T-cell (primary cell): Measurements from ENCODE around the gene ZNF672. TPM values are rescaled to one million over a fixed set of nuclear protein-coding genes. Genes with fewer than 3 reads are reported as not detected.

Experiments used
- ATAC-seq, 4 experiments: fragments of 200-7000 bp in 3 of 4; fragments of 150-1000 bp in 1 of 4; cut with Tn5 transposase; replicated peaks in 1 of 4; 1 replicate in 3 of 4; 2 replicates in 1 of 4; pipeline ENCODE4 v1.10.0; 2021; ENCODE audit warnings: moderate library complexity in 3 of 4, mild to moderate bottlenecking in 2 of 4, moderate number of reproducible peaks in 1 of 4
- CTCF ChIA-PET, 2 donors: fragments of 300-600 bp; sonication (Branson Sonifier 250); formaldehyde crosslinking; loops; one replicate each; lab custom pipeline; 2022; ENCODE audit warnings: antibody characterized with exemption in 2 of 2; lab: Charles Lee
- POLR2A ChIA-PET, 2 donors: fragments of 300-600 bp; sonication (Branson Sonifier 250); formaldehyde crosslinking; loops; one replicate each; lab custom pipeline; 2022; ENCODE audit warnings: antibody characterized with exemption in 2 of 2; lab: Charles Lee
- DNase-seq, 35 experiments: peaks; one replicate each; pipeline versions ENCODE4 v3.0.0 to v3.0.0-alpha.2; 2013 to 2023
- H3K27ac ChIP-seq: one replicate; pipeline ENCODE4 v1.5.1; 2013; ENCODE audit warnings: low read length
- H3K27me3 ChIP-seq, 2 experiments: replicated peaks in 1 of 2; 1 replicate in 1 of 2; 2 replicates in 1 of 2; pipeline versions ENCODE4 v1.6.1 to v1.7.0; 2013; ENCODE audit warnings: low read length in 1 of 2, mixed read lengths in 1 of 2; ENCODE audit not compliant: control insufficient read depth in 2 of 2, insufficient read depth in 2 of 2; ENCODE audit errors: extremely low read depth in 1 of 2
- H3K36me3 ChIP-seq, 2 donors: 1 replicate in 1 of 2; 2 replicates in 1 of 2; pipeline versions ENCODE4 v1.6.1 to v1.7.0; 2013; ENCODE audit warnings: low read length in 1 of 2; ENCODE audit not compliant: control insufficient read depth in 2 of 2, insufficient read depth in 1 of 2; ENCODE audit errors: extremely low read depth in 1 of 2
- H3K4me1 ChIP-seq, 2 experiments: 1 replicate in 1 of 2; 2 replicates in 1 of 2; pipeline versions ENCODE4 v1.6.1 to v1.7.0; 2013; ENCODE audit warnings: low read length in 2 of 2, mixed read lengths in 1 of 2; ENCODE audit not compliant: insufficient read depth in 2 of 2, control insufficient read depth in 1 of 2; ENCODE audit errors: extremely low read depth in 1 of 2
- H3K4me3 ChIP-seq, 2 donors: 1 replicate in 1 of 2; 2 replicates in 1 of 2; pipeline versions ENCODE4 v1.5.1 to v1.7.0; 2013; ENCODE audit warnings: mild to moderate bottlenecking in 2 of 2, low read length in 1 of 2, moderate library complexity in 1 of 2; ENCODE audit not compliant: control insufficient read depth in 1 of 2; ENCODE audit errors: extremely low read depth in 1 of 2
- H3K9me3 ChIP-seq: 2 replicates; pipeline ENCODE4 v1.7.0; 2013
- H3K27ac Mint-ChIP-seq, 2 donors: one replicate each; pipeline ENCODE4 v1.8.0; 2020 to 2021; ENCODE audit warnings: mild to moderate bottlenecking in 2 of 2, mixed read lengths in 2 of 2
- H3K27me3 Mint-ChIP-seq, 2 donors: one replicate each; pipeline ENCODE4 v1.8.0; 2021 to 2022; ENCODE audit warnings: mixed read lengths in 2 of 2
- H3K36me3 Mint-ChIP-seq: one replicate; pipeline ENCODE4 v1.8.0; 2021; ENCODE audit warnings: mixed read lengths
- H3K4me1 Mint-ChIP-seq, 3 donors: one replicate each; pipeline ENCODE4 v1.8.0; 2020 to 2022; ENCODE audit warnings: mixed read lengths in 3 of 3, mild to moderate bottlenecking in 1 of 3
- H3K4me3 Mint-ChIP-seq, 3 donors: one replicate each; pipeline ENCODE4 v1.8.0; 2020 to 2022; ENCODE audit warnings: mild to moderate bottlenecking in 3 of 3, mixed read lengths in 3 of 3, moderate library complexity in 3 of 3
- H3K9me3 Mint-ChIP-seq, 3 donors: one replicate each; pipeline ENCODE4 v1.8.0; 2020 to 2022; ENCODE audit warnings: mixed read lengths in 3 of 3
- WGBS: methylation state at CpG from one replicate; pipeline ENCODE4 v1.1.5; 2013; ENCODE audit warnings: missing lambda C conversion rate; ENCODE audit not compliant: insufficient coverage; 5-methylcytosine and 5-hydroxymethylcytosine counted together
- total RNA-seq, 35 experiments: library from RNA in 6 of 35; stranded (reverse) in 6 of 35; fragments of 120-200 nt in 1 of 35; gene quantifications; one replicate each; pipeline versions ENCODE4 v1.2.1 to v1.2.4 and lab custom pipeline; 2013 to 2026

The ZNF672 gene
- total RNA-seq, 5 donors from 2014 or later (not counting 1 experiment from before 2014, with no cell fraction given): 27.7 to 46.7 (median 42.1) TPM

DNA sequence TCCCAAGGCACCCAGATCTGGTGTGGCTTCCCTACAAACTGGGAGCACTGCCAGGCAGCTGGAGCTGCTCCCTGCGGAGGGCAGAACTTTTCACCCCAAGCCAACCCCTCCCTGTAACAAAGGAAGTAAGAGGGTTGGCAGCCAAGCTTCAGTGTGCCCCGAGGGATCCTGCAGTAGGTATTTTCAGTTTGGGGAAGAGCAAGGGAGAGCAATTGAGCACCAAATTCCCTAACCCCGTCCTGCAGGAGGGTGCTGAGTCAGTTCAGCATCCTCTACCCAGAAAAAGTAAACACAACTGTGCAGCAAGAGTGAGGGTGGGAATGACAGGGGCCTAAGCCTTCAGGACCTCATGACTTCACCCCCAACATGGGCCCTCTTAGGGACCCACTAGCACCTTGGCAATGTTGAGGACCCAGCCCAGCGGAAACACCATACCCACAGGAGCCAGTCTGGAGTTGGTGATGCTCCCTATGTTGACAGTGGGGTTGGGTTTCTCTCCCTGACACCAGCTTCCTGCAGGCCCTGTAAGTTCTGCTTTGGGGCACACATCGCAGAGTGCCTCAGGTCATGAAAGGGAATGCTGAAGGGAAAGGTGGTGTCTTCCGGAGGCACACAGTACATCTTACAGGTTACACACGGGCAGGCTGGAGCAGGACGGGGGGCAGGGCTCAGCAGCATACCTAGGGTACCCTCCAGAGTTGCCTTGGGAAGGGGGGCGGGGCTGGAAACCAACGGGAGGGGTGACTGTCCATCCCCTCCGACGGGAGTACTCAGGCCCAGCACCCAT, 27.1 kb upstream of the ZNF672 start:
- Histone ChIP-seq H3K4me3 (no peak overlapping the region), H3K27ac (no peak overlapping the region), H3K4me1 (peaks cover 4 to 10% of the 10 kb centered on the region in 2 experiments), H3K27me3 (no peaks in the 10 kb centered on the region), H3K9me3 (no peaks in the 10 kb centered on the region), H3K36me3 (peaks cover 18 to 53% of the 10 kb centered on the region in 2 donors)
- POLR2A ChIA-PET: no interaction called here
- 96% methylated on average over 4 of the region's 12 CpGs for WGBS
- Mint-ChIP-seq H3K27ac (no peak overlapping the region), H3K27me3 (no peaks in the 10 kb centered on the region), H3K4me3 (no peak overlapping the region), H3K4me1 (peaks cover 6 to 16% (median 14%) of the 10 kb centered on the region in 3 donors), H3K36me3 (peaks cover 37% of the 10 kb centered on the region), H3K9me3 (no peaks in the 10 kb centered on the region)
- ATAC-seq (no peak), DNase-seq (no peak)
- CTCF ChIA-PET: no interaction called here

DNA sequence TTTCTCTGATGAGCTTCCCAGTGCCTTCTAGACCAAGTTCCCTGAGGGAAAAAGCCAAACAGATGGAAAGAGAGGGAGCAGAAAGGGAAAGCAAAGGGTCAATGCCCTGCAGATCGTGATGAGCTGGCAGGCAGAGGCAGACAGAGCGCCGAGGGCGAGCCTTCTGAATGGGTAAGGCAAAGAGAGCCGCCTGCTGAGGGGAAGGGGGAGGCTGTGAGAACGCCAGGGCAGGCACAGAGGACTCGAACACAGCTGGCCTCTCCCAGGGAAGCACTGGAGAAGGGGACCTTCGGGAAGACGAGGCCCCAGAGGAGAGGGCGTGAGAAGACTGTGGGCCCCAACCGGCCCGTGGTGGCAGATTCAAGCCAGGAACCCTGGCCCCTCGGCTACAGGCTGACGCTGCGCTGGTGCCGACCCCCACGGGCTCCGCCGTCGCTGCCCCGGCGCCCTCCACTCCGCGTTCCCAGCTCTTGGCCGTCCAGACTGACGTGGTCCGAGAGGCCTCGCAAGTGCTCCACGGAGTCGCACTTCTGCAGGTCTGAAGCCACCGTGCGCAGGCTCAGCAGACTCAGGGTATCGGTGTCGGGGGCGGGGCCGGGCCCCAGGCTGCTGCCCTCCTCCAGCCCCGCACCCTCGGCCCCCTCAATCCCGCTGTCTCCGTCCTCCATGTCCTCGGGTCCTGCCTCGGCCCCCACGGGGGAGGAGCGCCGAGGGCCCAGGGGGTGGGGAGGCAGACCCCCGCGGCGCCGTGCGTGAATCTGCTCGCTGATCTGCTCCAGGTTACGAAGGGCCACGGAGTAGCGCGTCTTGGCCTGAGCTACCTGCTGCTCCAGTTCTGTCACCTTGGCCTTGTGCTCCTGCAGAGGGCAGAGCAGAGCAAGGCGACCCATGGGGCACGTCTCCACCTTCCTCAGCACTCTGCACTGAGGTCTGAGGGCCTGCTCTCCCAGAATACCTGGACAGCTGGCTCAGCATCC, 26.2 kb upstream of the ZNF672 start:
- Histone ChIP-seq H3K27me3 (no peaks in the 10 kb centered on the region), H3K4me1 (peaks cover 10 to 18% of the 10 kb centered on the region in 2 experiments), H3K4me3 (no peak overlapping the region), H3K27ac (no peak overlapping the region), H3K9me3 (no peaks in the 10 kb centered on the region), H3K36me3 (peaks cover 18 to 62% of the 10 kb centered on the region in 2 donors)
- H3K4me1 Mint-ChIP-seq: peaks cover 15 to 23% (median 19%) of the 10 kb centered on the region in 3 donors
- no peak overlapping the region for H3K4me3 Mint-ChIP-seq
- H3K9me3 Mint-ChIP-seq: no peaks in the 10 kb centered on the region
- H3K27me3 Mint-ChIP-seq: no peaks in the 10 kb centered on the region
- ATAC-seq (peak in 1 of 4 experiments; percentile 40), DNase-seq (no peak)
- no peak overlapping the region for H3K27ac Mint-ChIP-seq
- ChIA-PET POLR2A (no interaction called here), CTCF (no interaction called here)
- peaks cover 40% of the 10 kb centered on the region for H3K36me3 Mint-ChIP-seq
- 97% methylated on average over 56 of the region's 57 CpGs for WGBS

DNA sequence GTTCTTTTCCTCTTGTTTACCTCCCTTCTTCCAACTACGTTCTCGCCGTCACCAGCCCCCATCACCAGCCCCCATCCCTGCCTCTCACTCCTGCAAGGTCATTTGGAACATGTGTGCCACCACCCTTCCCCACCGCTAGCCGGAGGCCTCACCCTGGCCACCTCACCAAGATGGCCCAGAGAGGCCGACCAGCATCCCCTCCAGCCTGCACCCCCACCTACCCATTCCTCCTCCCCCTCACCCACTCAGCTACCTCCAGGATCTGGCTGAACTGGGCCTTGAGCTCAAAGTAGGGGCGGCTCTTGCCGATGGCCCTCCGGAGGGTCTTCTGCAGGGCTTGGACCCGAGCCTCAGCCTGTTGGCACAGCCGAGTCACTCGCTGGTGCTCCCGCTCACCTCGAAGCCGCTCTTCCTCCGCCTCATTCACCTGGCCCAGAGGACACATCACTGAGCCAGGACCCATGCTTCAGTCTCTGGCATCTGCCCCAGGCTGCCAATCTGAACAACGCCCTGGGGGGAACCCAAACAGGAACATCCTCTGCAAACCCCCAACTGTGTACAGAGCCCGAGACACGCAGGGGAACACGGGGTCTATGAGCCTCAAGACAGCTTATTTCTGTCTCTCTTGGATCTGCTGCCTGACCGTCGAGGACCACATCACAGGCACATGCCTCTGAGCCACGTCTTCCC, 25.1 kb upstream of the ZNF672 start:
- ChIA-PET CTCF (no interaction called here), POLR2A (interaction anchor here in 1 of 2 donors (0.7 kb wide), 1 partner anchor 25 kb away, joined by 3 read pairs; the partner anchor contains the start of gene ZNF672)
- Mint-ChIP-seq H3K4me1 (peaks cover 25 to 26% (median 26%) of the 10 kb centered on the region in 3 donors), H3K27me3 (no peaks in the 10 kb centered on the region), H3K36me3 (peaks cover 44% of the 10 kb centered on the region), H3K27ac (peak overlapping the region in 1 of 2 donors; percentile 64), H3K4me3 (no peak overlapping the region), H3K9me3 (no peaks in the 10 kb centered on the region)
- Histone ChIP-seq H3K4me3 (no peak overlapping the region), H3K27ac (no peak overlapping the region), H3K27me3 (no peaks in the 10 kb centered on the region), H3K4me1 (peaks cover 18 to 24% of the 10 kb centered on the region in 2 experiments), H3K9me3 (no peaks in the 10 kb centered on the region), H3K36me3 (peaks cover 18 to 67% of the 10 kb centered on the region in 2 donors)
- WGBS: 95% methylated on average over 23 of the region's 23 CpGs
- DNase-seq: no peak
- ATAC-seq: no peak

DNA sequence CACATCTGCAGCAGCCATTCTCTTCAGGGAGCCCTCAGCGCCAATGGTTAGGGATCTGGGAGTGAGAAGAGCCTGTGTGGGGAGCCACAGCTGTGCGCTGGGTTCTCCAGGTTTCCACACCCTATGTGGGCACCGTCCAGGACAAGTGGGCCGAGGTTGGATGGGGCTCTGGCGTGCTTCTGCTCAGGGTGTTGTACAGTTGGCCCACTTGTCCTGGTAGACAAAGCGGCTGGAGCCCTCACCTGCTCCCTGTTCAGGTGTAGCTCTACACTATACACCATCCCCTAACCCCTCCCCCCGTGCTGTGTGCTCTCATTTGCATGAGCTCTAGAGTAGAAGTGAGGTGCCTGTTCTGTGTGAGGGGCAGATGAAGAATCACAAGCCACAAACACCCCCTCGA, 24.5 kb upstream of the ZNF672 start:
- ChIA-PET POLR2A (no interaction called here), CTCF (no interaction called here)
- peaks cover 18 to 67% of the 10 kb centered on the region in 2 donors for H3K36me3 ChIP-seq
- no peak overlapping the region for H3K4me3 ChIP-seq
- Mint-ChIP-seq H3K36me3 (peaks cover 44% of the 10 kb centered on the region), H3K27ac (no peak overlapping the region), H3K9me3 (no peaks in the 10 kb centered on the region), H3K4me3 (no peak overlapping the region), H3K4me1 (peaks cover 31 to 33% (median 32%) of the 10 kb centered on the region in 3 donors), H3K27me3 (no peaks in the 10 kb centered on the region)
- H3K27ac ChIP-seq: no peak overlapping the region
- peaks cover 20 to 30% of the 10 kb centered on the region in 2 experiments for H3K4me1 ChIP-seq
- 92% methylated on average over 4 of the region's 8 CpGs for WGBS
- H3K27me3 ChIP-seq: no peaks in the 10 kb centered on the region
- ATAC-seq: no peak
- DNase-seq: no peak
- no peaks in the 10 kb centered on the region for H3K9me3 ChIP-seq

DNA sequence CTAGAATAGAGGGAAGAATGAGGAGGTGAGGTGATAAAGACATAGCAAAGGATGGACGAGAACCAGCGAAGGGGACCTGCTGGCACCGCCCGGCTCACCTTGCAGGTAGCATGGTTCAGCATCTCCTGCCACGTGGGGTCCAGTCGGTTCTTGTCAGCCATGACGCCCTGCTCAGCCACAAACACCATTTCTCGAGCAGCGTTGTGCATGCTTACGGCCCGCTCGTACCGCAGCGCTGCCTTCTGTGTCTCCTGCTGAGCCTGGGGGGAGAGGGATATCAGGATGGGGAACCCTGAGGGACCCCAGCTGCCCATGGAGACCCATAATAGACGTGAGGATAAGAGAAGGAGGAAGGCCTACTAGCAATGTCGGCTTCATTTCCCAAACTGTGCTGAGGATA, 23.7 kb upstream of the ZNF672 start:
- Histone ChIP-seq H3K4me1 (peaks cover 25 to 38% of the 10 kb centered on the region in 2 experiments), H3K36me3 (peaks cover 18 to 67% of the 10 kb centered on the region in 2 donors), H3K4me3 (no peak overlapping the region), H3K9me3 (no peaks in the 10 kb centered on the region), H3K27me3 (no peaks in the 10 kb centered on the region), H3K27ac (no peak overlapping the region)
- Mint-ChIP-seq H3K36me3 (peaks cover 47% of the 10 kb centered on the region), H3K4me1 (peaks cover 39 to 41% (median 41%) of the 10 kb centered on the region in 3 donors), H3K4me3 (peak overlapping the region in 1 of 3 donors; percentile 4), H3K9me3 (no peaks in the 10 kb centered on the region), H3K27ac (peak overlapping the region; percentile 24 to 49), H3K27me3 (no peaks in the 10 kb centered on the region)
- ATAC-seq: no peak
- no peak for DNase-seq
- ChIA-PET POLR2A (no interaction called here), CTCF (no interaction called here)
- 94% methylated on average over 12 of the region's 16 CpGs for WGBS
